Body of pancreas (tissue), 4 donors: ENCODE results near the gene SRP14. TPM values are rescaled to one million over a fixed set of nuclear protein-coding genes. Genes with fewer than 3 reads are reported as not detected.
"Not testable (repeated sequence)": the region's sequence is repeated elsewhere in the genome, so short reads cannot be mapped to it uniquely, and the experiment has no call there.

ENCODE experiments used
- ATAC-seq: fragments of 150-250 bp; one replicate; pipeline ENCODE4 v1.9.1; 2016
- DNase-seq, 4 donors: peaks; one replicate each; pipeline ENCODE4 v3.0.0-alpha.2; 2019
- H3K27ac ChIP-seq, 4 donors: fragments of 200-600 bp; sonication (generic); 1 replicate in 3 of 4; 2 replicates in 1 of 4; pipeline versions ENCODE4 v1.5.1 to v1.6.1; 2016 to 2019; ENCODE audit warnings: mild to moderate bottlenecking in 1 of 4, mixed read lengths in 1 of 4, moderate library complexity in 1 of 4
- H3K27me3 ChIP-seq, 2 donors: fragments of 200-600 bp; sonication (generic); one replicate each; pipeline ENCODE4 v1.6.0; 2016; ENCODE audit warnings: mild to moderate bottlenecking in 1 of 2
- H3K36me3 ChIP-seq, 2 donors: fragments of 200-600 bp; sonication (generic); replicated peaks in 1 of 2; 2 replicates each; pipeline ENCODE4 v1.5.1; 2016; ENCODE audit warnings: low read depth in 2 of 2; ENCODE audit not compliant: insufficient read depth in 1 of 2
- H3K4me1 ChIP-seq: fragments of 200-600 bp; sonication (generic); one replicate; pipeline ENCODE4 v1.6.0; 2016
- H3K4me3 ChIP-seq, 2 donors: fragments of 200-600 bp; sonication (generic); 1 replicate in 1 of 2; 2 replicates in 1 of 2; pipeline ENCODE4 v1.5.1; 2016 to 2019
- H3K9me3 ChIP-seq, 3 donors: fragments of 200-600 bp; sonication (generic); 1 replicate in 2 of 3; 2 replicates in 1 of 3; pipeline ENCODE4 v1.5.1; 2016
- CTCF ChIP-seq, 7 experiments: fragments of 450-650 bp in 4 of 7; fragments of 200-600 bp in 3 of 7; sonication (generic) in 3 of 7; IDR thresholded peaks; one replicate each; pipeline ENCODE4 v1.5.1; 2016 to 2019; ENCODE audit warnings: antibody characterized with exemption in 7 of 7
- POLR2A ChIP-seq, 3 donors: fragments of 450-650 bp; IDR thresholded peaks; one replicate each; pipeline ENCODE4 v1.6.1; 2016; ENCODE audit warnings: antibody characterized with exemption in 3 of 3, mild to moderate bottlenecking in 2 of 3
- WGBS, 2 donors: methylation state at CpG; one replicate each; pipeline ENCODE4 v1.1.5; 2017; 5-methylcytosine and 5-hydroxymethylcytosine counted together
- intact Hi-C: fragments of 100-400 bp; cut with DNase I; formaldehyde crosslinking; loops from one replicate; pipeline ENCODE4 v1.15.1; 2023
- total RNA-seq, 2 donors: library from RNA; depleted of rRNA; stranded (reverse); fragments of >200 nt; gene quantifications; one replicate each; pipeline ENCODE4 v1.1.0, GENCODE V29; 2016

The SRP14 gene
- total RNA-seq, 2 donors from 2014 or later, result 122 to 209 TPM

GRCh38 chr15:40028853-40029252 is 10.1 kb downstream of the SRP14 start:
- WGBS, 2 donors, result 37 to 59% methylated on average over 3 of the region's 3 CpGs
- Histone ChIP-seq H3K9me3 (no peaks in the 10 kb centered on the region), H3K4me1 (no peaks in the 10 kb centered on the region), H3K4me3 (no peak overlapping the region), H3K36me3 (peaks cover 5 to 22% of the 10 kb centered on the region in 2 donors), H3K27me3 (no peaks in the 10 kb centered on the region), H3K27ac (no peak overlapping the region)
- TF ChIP-seq CTCF (IDR thresholded peaks at IDR 0.05) (no peak), POLR2A (IDR thresholded peaks at IDR 0.05) (no peak)
- intact Hi-C loops, result no loop called here
- DNase-seq (no peak), ATAC-seq (no peak)

GRCh38 chr15:40028193-40028592 is 10.8 kb downstream of the SRP14 start:
- no peak for TF ChIP-seq CTCF (IDR thresholded peaks at IDR 0.05)
- no peak for TF ChIP-seq POLR2A (IDR thresholded peaks at IDR 0.05)
- intact Hi-C loops, result no loop called here
- H3K27me3 ChIP-seq, result no peaks in the 10 kb centered on the region
- H3K27ac ChIP-seq, result no peak overlapping the region
- H3K9me3 ChIP-seq, result no peaks in the 10 kb centered on the region
- no peaks in the 10 kb centered on the region for H3K4me1 ChIP-seq
- 79 to 82% methylated on average over 3 of the region's 3 CpGs for WGBS, 2 donors
- DNase-seq (no peak), ATAC-seq (no peak)
- H3K36me3 ChIP-seq, result peaks cover 5 to 22% of the 10 kb centered on the region in 2 donors
- H3K4me3 ChIP-seq, result no peak overlapping the region

GRCh38 chr15:40016224-40016865 is 22.6 kb downstream of the SRP14 start:
- no peak for ATAC-seq
- TF ChIP-seq POLR2A (IDR thresholded peaks at IDR 0.05) (no peak), CTCF (IDR thresholded peaks at IDR 0.05) (no peak)
- H3K4me1 ChIP-seq, result no peaks in the 10 kb centered on the region
- no peak overlapping the region for H3K4me3 ChIP-seq
- DNase-seq, result no peak
- no peak overlapping the region for H3K27ac ChIP-seq
- peaks cover 6 to 13% of the 10 kb centered on the region in 2 donors for H3K36me3 ChIP-seq
- WGBS, 2 donors, result 73 to 80% methylated on average over 4 of the region's 4 CpGs
- no peaks in the 10 kb centered on the region for H3K9me3 ChIP-seq
- intact Hi-C loops, result no loop called here
- H3K27me3 ChIP-seq, result no peaks in the 10 kb centered on the region

GRCh38 chr15:40014390-40014789 is 24.6 kb downstream of the SRP14 start:
- Histone ChIP-seq H3K4me1 (no peaks in the 10 kb centered on the region), H3K9me3 (no peaks in the 10 kb centered on the region), H3K4me3 (no peak overlapping the region), H3K36me3 (peaks cover 0 to 8% of the 10 kb centered on the region in 2 donors), H3K27me3 (no peaks in the 10 kb centered on the region), H3K27ac (no peak overlapping the region)
- DNase-seq, result no peak
- ATAC-seq, result no peak
- intact Hi-C loops, result no loop called here
- 93 to 95% methylated on average over 3 of the region's 3 CpGs for WGBS, 2 donors
- TF ChIP-seq CTCF (IDR thresholded peaks at IDR 0.05) (no peak), POLR2A (IDR thresholded peaks at IDR 0.05) (no peak)

- WGBS, 2 donors, result 94 to 97% methylated on average over 6 of the region's 6 CpGs
- H3K9me3 ChIP-seq, H3K27me3 ChIP-seq, ATAC-seq, H3K4me1 ChIP-seq, H3K4me3 ChIP-seq, DNase-seq, intact Hi-C loops, H3K36me3 ChIP-seq, H3K27ac ChIP-seq: not testable (repeated sequence)
These were observed 25.6 kb downstream of the SRP14 start for GRCh38 chr15:40013372-40013771.
